Sigmoid colon (tissue), 7 donors: ENCODE results near the gene SPOCK2. TPM values are rescaled to one million over a fixed set of nuclear protein-coding genes. Genes with fewer than 3 reads are reported as not detected.

Experiments
- DNase-seq: peaks from one replicate; pipeline ENCODE4 v3.0.0-alpha.2; 2019
- H3K27ac ChIP-seq, 4 donors: fragments of 200-600 bp; sonication (generic); one replicate each; pipeline ENCODE4 v1.5.1; 2016 to 2019; ENCODE audit warnings: mild to moderate bottlenecking in 1 of 4
- H3K27me3 ChIP-seq, 3 donors: fragments of 200-600 bp; sonication (generic); one replicate each; pipeline ENCODE4 v1.5.1; 2019; ENCODE audit warnings: mild to moderate bottlenecking in 1 of 3
- H3K36me3 ChIP-seq, 4 donors: fragments of 200-600 bp; sonication (generic); one replicate each; pipeline ENCODE4 v1.5.1; 2016 to 2019
- H3K4me1 ChIP-seq, 4 donors: fragments of 200-600 bp; sonication (generic); one replicate each; pipeline ENCODE4 v1.5.1; 2017 to 2019
- H3K4me3 ChIP-seq, 4 donors: fragments of 200-600 bp; sonication (generic); one replicate each; pipeline ENCODE4 v1.5.1; 2017 to 2019; ENCODE audit warnings: mild to moderate bottlenecking in 2 of 4, moderate library complexity in 1 of 4
- H3K9me3 ChIP-seq, 4 donors: fragments of 200-600 bp in 3 of 4; sonication (generic) in 3 of 4; one replicate each; pipeline versions ENCODE4 v1.5.1 to v1.6.1; 2013 to 2019
- CTCF ChIP-seq, 4 experiments: fragments of 450-650 bp in 3 of 4; fragments of 200-600 bp in 1 of 4; IDR thresholded peaks; one replicate each; pipeline ENCODE4 v1.5.1; 2016 to 2019; ENCODE audit warnings: antibody characterized with exemption in 4 of 4, mild to moderate bottlenecking in 3 of 4, moderate library complexity in 2 of 4
- EP300 ChIP-seq, 4 donors: sonication (generic); formaldehyde crosslinking; IDR thresholded peaks; one replicate each; pipeline ENCODE4 v1.6.1; 2017; ENCODE audit warnings: antibody characterized with exemption in 4 of 4
- POLR2A ChIP-seq, 2 donors: fragments of 450-650 bp; IDR thresholded peaks; one replicate each; pipeline ENCODE4 v1.6.1; 2016; ENCODE audit warnings: antibody characterized with exemption in 2 of 2, mild to moderate bottlenecking in 2 of 2, moderate library complexity in 2 of 2
- POLR2AphosphoS5 ChIP-seq, 4 donors: sonication (generic); formaldehyde crosslinking; IDR thresholded peaks; one replicate each; pipeline ENCODE4 v1.6.1; 2017; ENCODE audit warnings: antibody characterized with exemption in 4 of 4
- WGBS, 2 donors: extraction: QIAGEN DNeasy Blood & Tissue Kit; methylation state at CpG; one replicate each; pipeline ENCODE4 v1.1.7; 2013; 5-methylcytosine and 5-hydroxymethylcytosine counted together
- intact Hi-C: fragments of 100-400 bp; cut with DNase I; formaldehyde crosslinking; loops from one replicate; pipeline ENCODE4 v1.15.1; 2023
- polyA plus RNA-seq, 3 donors: library from polyadenylated mRNA; stranded (reverse); fragments of 200-250 nt; gene quantifications; one replicate each; pipeline ENCODE4 v1.2.3, GENCODE V29; 2013
- total RNA-seq, 4 donors: library from RNA; depleted of rRNA; stranded (reverse); fragments of >200 nt; gene quantifications; one replicate each; pipeline ENCODE4 v1.1.0, GENCODE V29; 2016
- donor health status: healthy with polysubstance abuse.
- donor health status: Bipolar disorder and iron deficiency.
- donor health status: healthy.

Gene SPOCK2
- total and polyA plus RNA-seq, 7 donors, result 0.60 to 59.5 (median 7.8) TPM

- DNase-seq, result no peak
- TF ChIP-seq CTCF (IDR thresholded peaks at IDR 0.05) (no peak), POLR2AphosphoS5 (IDR thresholded peaks at IDR 0.05) (no peak), EP300 (IDR thresholded peaks at IDR 0.05) (no peak), POLR2A (IDR thresholded peaks at IDR 0.05) (no peak)
- Histone ChIP-seq H3K27ac (no peak overlapping the region), H3K36me3 (no peaks in the 10 kb centered on the region), H3K9me3 (no peaks in the 10 kb centered on the region), H3K27me3 (no peaks in the 10 kb centered on the region), H3K4me3 (no peak overlapping the region), H3K4me1 (no peaks in the 10 kb centered on the region)
- intact Hi-C loops, result no loop called here
- 77 to 80% methylated on average over 13 of the region's 13 CpGs for WGBS, 2 donors
These were observed 49.8 kb downstream of the SPOCK2 start for GRCh38 chr10:72038458-72039001.

- H3K27ac ChIP-seq, result no peak overlapping the region
These were observed 50.5 kb downstream of the SPOCK2 start for GRCh38 chr10:72037811-72038210.

GRCh38 chr10:72037266-72037665, 51.1 kb downstream of the SPOCK2 start:
- Histone ChIP-seq H3K4me1 (no peaks in the 10 kb centered on the region), H3K36me3 (no peaks in the 10 kb centered on the region), H3K27ac (no peak overlapping the region), H3K9me3 (no peaks in the 10 kb centered on the region), H3K4me3 (no peak overlapping the region), H3K27me3 (no peaks in the 10 kb centered on the region)
- intact Hi-C loops, result no loop called here
- TF ChIP-seq POLR2A (IDR thresholded peaks at IDR 0.05) (no peak), POLR2AphosphoS5 (IDR thresholded peaks at IDR 0.05) (no peak), EP300 (IDR thresholded peaks at IDR 0.05) (no peak), CTCF (IDR thresholded peaks at IDR 0.05) (no peak)
- WGBS, 2 donors, result 89 to 90% methylated on average over 8 of the region's 8 CpGs
- DNase-seq, result no peak

More at GRCh38 chr10:72037811-72038210, 50.5 kb downstream of the SPOCK2 start:
- no peaks in the 10 kb centered on the region for H3K27me3 ChIP-seq
- no peak overlapping the region for H3K4me3 ChIP-seq
- 46 to 77% methylated on average over 3 of the region's 3 CpGs for WGBS, 2 donors
- intact Hi-C loops, result no loop called here
- DNase-seq, result no peak
- H3K9me3 ChIP-seq, result no peaks in the 10 kb centered on the region
- H3K36me3 ChIP-seq, result no peaks in the 10 kb centered on the region
- TF ChIP-seq EP300 (IDR thresholded peaks at IDR 0.05), result no peak
- no peak for TF ChIP-seq POLR2A (IDR thresholded peaks at IDR 0.05)
- no peak for TF ChIP-seq POLR2AphosphoS5 (IDR thresholded peaks at IDR 0.05)
- TF ChIP-seq CTCF (IDR thresholded peaks at IDR 0.05), result no peak
- no peaks in the 10 kb centered on the region for H3K4me1 ChIP-seq

GRCh38 chr10:72035252-72035887, 53.0 kb downstream of the SPOCK2 start:
- DNase-seq, result no peak
- Histone ChIP-seq H3K27me3 (no peaks in the 10 kb centered on the region), H3K4me1 (no peaks in the 10 kb centered on the region), H3K4me3 (no peak overlapping the region), H3K36me3 (no peaks in the 10 kb centered on the region), H3K9me3 (no peaks in the 10 kb centered on the region), H3K27ac (no peak overlapping the region)
- WGBS, 2 donors, result 89 to 91% methylated on average over 13 of the region's 13 CpGs
- TF ChIP-seq POLR2AphosphoS5 (IDR thresholded peaks at IDR 0.05), result no peak
- intact Hi-C loops, result no loop called here

- Histone ChIP-seq H3K27me3 (no peaks in the 10 kb centered on the region), H3K4me1 (no peaks in the 10 kb centered on the region), H3K36me3 (no peaks in the 10 kb centered on the region), H3K27ac (no peak overlapping the region), H3K4me3 (no peak overlapping the region), H3K9me3 (no peaks in the 10 kb centered on the region)
- DNase-seq, result no peak
- WGBS, 2 donors, result 98 to 99% methylated on average over 4 of the region's 4 CpGs
- TF ChIP-seq EP300 (IDR thresholded peaks at IDR 0.05) (no peak), POLR2AphosphoS5 (IDR thresholded peaks at IDR 0.05) (no peak), CTCF (IDR thresholded peaks at IDR 0.05) (no peak), POLR2A (IDR thresholded peaks at IDR 0.05) (no peak)
- intact Hi-C loops, result no loop called here
These were observed 53.6 kb downstream of the SPOCK2 start for GRCh38 chr10:72034761-72035160.
